GM23338 (cell line): Measurements from ENCODE around the gene MYOM1. TPM values are rescaled to one million over a fixed set of nuclear protein-coding genes. Genes with fewer than 3 reads are reported as not detected.

Experiments
- ATAC-seq: fragments of 200-7000 bp; cut with Tn5 transposase; 3 replicates; pipeline ENCODE4 v1.9.1; 2020
- DNase-seq: peaks from one replicate; pipeline ENCODE4 v3.0.0-alpha.2; 2015; ENCODE audit warnings: low spot score
- H2AFZ ChIP-seq: fragments of 200-600 bp; sonication (generic); 2 replicates; pipeline ENCODE4 v1.8.0; 2016; ENCODE audit warnings: antibody characterized with exemption, mild to moderate bottlenecking, moderate library complexity
- H3F3A ChIP-seq: fragments of 200-600 bp; sonication (generic); replicated peaks from 2 replicates; pipeline ENCODE4 v1.8.0; 2017; ENCODE audit warnings: antibody characterized with exemption, mixed run types, low read depth
- H3K27ac ChIP-seq: fragments of 200-600 bp; sonication (generic); 2 replicates; pipeline ENCODE4 v1.6.1; 2016; ENCODE audit warnings: low read depth
- H3K27me3 ChIP-seq: fragments of 200-600 bp; sonication (generic); 2 replicates; pipeline ENCODE4 v1.8.0; 2016; ENCODE audit warnings: mild to moderate bottlenecking, mixed run types, moderate library complexity; ENCODE audit not compliant: insufficient read depth
- H3K36me3 ChIP-seq: fragments of 200-600 bp; sonication (generic); 2 replicates; pipeline ENCODE4 v1.8.0; 2016; ENCODE audit warnings: mild to moderate bottlenecking; ENCODE audit not compliant: insufficient read depth
- H3K4me1 ChIP-seq: fragments of 200-600 bp; sonication (generic); 2 replicates; pipeline ENCODE4 v1.8.0; 2016; ENCODE audit warnings: mild to moderate bottlenecking, moderate library complexity; ENCODE audit not compliant: insufficient read depth
- H3K4me2 ChIP-seq: fragments of 200-600 bp; sonication (generic); 2 replicates; pipeline ENCODE4 v1.7.1; 2017; ENCODE audit warnings: mixed run types
- H3K4me3 ChIP-seq: fragments of 200-600 bp; sonication (generic); 2 replicates; pipeline ENCODE4 v1.6.1; 2016; ENCODE audit warnings: mixed run types
- H3K79me2 ChIP-seq: fragments of 200-600 bp; sonication (generic); replicated peaks from 2 replicates; pipeline ENCODE4 v1.8.0; 2017; ENCODE audit warnings: mild to moderate bottlenecking; ENCODE audit not compliant: insufficient read depth
- H3K9me2 ChIP-seq: fragments of 200-600 bp; sonication (generic); 2 replicates; pipeline ENCODE4 v1.8.0; 2017; ENCODE audit not compliant: insufficient read depth
- H4K20me1 ChIP-seq: fragments of 200-600 bp; sonication (generic); replicated peaks from 2 replicates; pipeline ENCODE4 v1.8.0; 2017; ENCODE audit warnings: mild to moderate bottlenecking; ENCODE audit not compliant: insufficient read depth
- H3K27ac Mint-ChIP-seq: 2 replicates; pipeline ENCODE4 v1.8.0; 2020; ENCODE audit warnings: inconsistent platforms, mild to moderate bottlenecking, moderate library complexity, mixed read lengths
- H3K27me3 Mint-ChIP-seq: 3 replicates; pipeline ENCODE4 v1.8.0; 2022; ENCODE audit warnings: low read depth, mild to moderate bottlenecking, moderate library complexity, mixed read lengths, inconsistent platforms; ENCODE audit not compliant: insufficient read depth, poor library complexity
- H3K36me3 Mint-ChIP-seq: 3 replicates; pipeline ENCODE4 v1.8.0; 2021; ENCODE audit warnings: low read depth, mild to moderate bottlenecking, inconsistent platforms, moderate library complexity, mixed read lengths
- H3K4me1 Mint-ChIP-seq: 3 replicates; pipeline ENCODE4 v1.8.0; 2020; ENCODE audit warnings: mild to moderate bottlenecking, inconsistent platforms, mixed read lengths
- H3K4me3 Mint-ChIP-seq: 3 replicates; pipeline ENCODE4 v1.8.0; 2021; ENCODE audit warnings: moderate library complexity, mild to moderate bottlenecking, inconsistent platforms, mixed read lengths
- H3K9me3 Mint-ChIP-seq: 3 replicates; pipeline ENCODE4 v1.8.0; 2020; ENCODE audit warnings: moderate library complexity, mild to moderate bottlenecking, inconsistent platforms, mixed read lengths
- CREB1 ChIP-seq: fragments of 250-450 bp; sonication (Bioruptor Pico); IDR thresholded peaks from 2 replicates; pipeline ENCODE4 v1.5.0; 2020; ENCODE audit warnings: low read depth, mild to moderate bottlenecking, moderate library complexity
- EZH2 ChIP-seq: fragments of 200-600 bp; sonication (generic); IDR thresholded peaks from one replicate; pipeline ENCODE4 v1.8.0; 2017; ENCODE audit warnings: antibody characterized with exemption, mild to moderate bottlenecking, low read depth; ENCODE audit not compliant: unreplicated experiment
- EZH2phosphoT487 ChIP-seq: fragments of 200-600 bp; sonication (generic); IDR thresholded peaks from one replicate; pipeline ENCODE4 v1.8.1; 2018; ENCODE audit warnings: antibody characterized with exemption; ENCODE audit not compliant: unreplicated experiment
- NANOG ChIP-seq: IDR thresholded peaks from 2 replicates; pipeline ENCODE4 v1.6.1; 2016; ENCODE audit warnings: antibody characterized with exemption, borderline replicate concordance
- STAT1 ChIP-seq: IDR thresholded peaks from one replicate; pipeline ENCODE4 v1.6.1; 2016; ENCODE audit warnings: antibody characterized with exemption; ENCODE audit not compliant: unreplicated experiment
- ZNF331 ChIP-seq: fragments of 250-450 bp; sonication (Bioruptor Pico); IDR thresholded peaks from 2 replicates; pipeline ENCODE4 v1.5.0; 2020; ENCODE audit warnings: low read depth, mild to moderate bottlenecking, moderate library complexity
- polyA plus RNA-seq: library from polyadenylated mRNA; unstranded; fragments of >200 nt; fragmentation: Nextera tagmentation; extraction: Ambion mirVana; gene quantifications from 2 replicates; pipeline ENCODE4 v1.2.1, GENCODE V29; 2016
- total RNA-seq: library from RNA; depleted of rRNA; stranded (reverse); fragments of >200 nt; shearing (Covaris generic); gene quantifications from 2 replicates; pipeline ENCODE4 v1.2.3, GENCODE V29; 2014
- TF ChIP-seq, protein P1 (sequence below), 2 experiments: fragments of 200-600 bp in 1 of 2; sonication (generic) in 1 of 2; conservative IDR thresholded peaks; 2 replicates each; pipeline versions ENCODE4 v1.5.1 to v1.6.1; 2016 to 2017; ENCODE audit warnings: antibody characterized with exemption in 2 of 2, low read depth in 2 of 2, mild to moderate bottlenecking in 2 of 2, moderate library complexity in 1 of 2
- TF ChIP-seq, protein P2 (sequence below): IDR thresholded peaks from one replicate; pipeline ENCODE4 v1.6.1; 2018; ENCODE audit warnings: antibody characterized with exemption; ENCODE audit not compliant: unreplicated experiment
- TF ChIP-seq, protein P3 (sequence below): fragments of 250-450 bp; sonication (Bioruptor Pico); IDR thresholded peaks from 2 replicates; pipeline ENCODE4 v1.5.0; 2020; ENCODE audit warnings: mild to moderate bottlenecking, moderate library complexity

MYOM1 gene
- total and polyA plus RNA-seq, 2 experiments from 2014 or later = 0.27 to 0.38 TPM

DNA sequence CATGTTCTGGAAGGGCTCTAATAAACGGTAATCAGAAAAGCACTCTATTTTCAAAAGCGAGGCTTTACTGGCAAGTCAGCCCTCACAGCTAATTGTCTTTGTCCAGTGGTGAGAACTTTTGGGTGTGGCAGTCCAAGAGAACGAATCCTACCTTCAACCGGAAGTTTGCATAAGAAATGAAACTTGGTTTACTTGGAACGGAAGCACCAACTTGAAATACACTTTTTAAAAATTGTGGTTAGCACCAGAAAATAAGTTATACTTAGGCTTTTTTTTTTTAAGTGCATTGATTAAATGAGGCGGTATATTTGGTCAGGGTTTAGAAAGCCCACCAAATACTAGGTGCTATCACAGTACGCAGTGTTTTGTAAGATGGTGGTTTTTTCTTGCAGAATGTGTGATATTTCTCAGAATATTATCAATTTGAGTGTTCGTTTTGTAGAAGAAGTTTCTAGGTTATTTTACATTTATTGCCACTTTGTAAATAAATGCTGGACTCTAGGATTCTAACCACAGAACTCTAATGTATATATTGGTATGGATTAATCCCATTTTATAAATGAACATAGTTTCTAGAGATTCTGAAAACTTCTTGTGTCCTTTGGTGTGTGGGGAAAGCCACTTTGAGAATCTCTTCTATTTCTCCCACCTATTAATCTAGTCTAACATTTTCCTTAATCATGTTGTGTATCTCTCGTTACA lies 29.0 kb upstream of the MYOM1 start:
- peak overlapping the region; percentile 91 for H3K4me3 Mint-ChIP-seq
- TF ChIP-seq ZNF331 (CRISPR knock-in tag) (no peak), STAT1 (no peak), EZH2 (no peak), NANOG (no peak), CREB1 (CRISPR knock-in tag) (no peak), EZH2phosphoT487 (no peak)
- TF ChIP-seq, protein P1, sequence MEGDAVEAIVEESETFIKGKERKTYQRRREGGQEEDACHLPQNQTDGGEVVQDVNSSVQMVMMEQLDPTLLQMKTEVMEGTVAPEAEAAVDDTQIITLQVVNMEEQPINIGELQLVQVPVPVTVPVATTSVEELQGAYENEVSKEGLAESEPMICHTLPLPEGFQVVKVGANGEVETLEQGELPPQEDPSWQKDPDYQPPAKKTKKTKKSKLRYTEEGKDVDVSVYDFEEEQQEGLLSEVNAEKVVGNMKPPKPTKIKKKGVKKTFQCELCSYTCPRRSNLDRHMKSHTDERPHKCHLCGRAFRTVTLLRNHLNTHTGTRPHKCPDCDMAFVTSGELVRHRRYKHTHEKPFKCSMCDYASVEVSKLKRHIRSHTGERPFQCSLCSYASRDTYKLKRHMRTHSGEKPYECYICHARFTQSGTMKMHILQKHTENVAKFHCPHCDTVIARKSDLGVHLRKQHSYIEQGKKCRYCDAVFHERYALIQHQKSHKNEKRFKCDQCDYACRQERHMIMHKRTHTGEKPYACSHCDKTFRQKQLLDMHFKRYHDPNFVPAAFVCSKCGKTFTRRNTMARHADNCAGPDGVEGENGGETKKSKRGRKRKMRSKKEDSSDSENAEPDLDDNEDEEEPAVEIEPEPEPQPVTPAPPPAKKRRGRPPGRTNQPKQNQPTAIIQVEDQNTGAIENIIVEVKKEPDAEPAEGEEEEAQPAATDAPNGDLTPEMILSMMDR (conservative IDR thresholded peaks at IDR 0.05; ENCODE audit: low read depth in 2 of 2) = no peak
- TF ChIP-seq, protein P2, sequence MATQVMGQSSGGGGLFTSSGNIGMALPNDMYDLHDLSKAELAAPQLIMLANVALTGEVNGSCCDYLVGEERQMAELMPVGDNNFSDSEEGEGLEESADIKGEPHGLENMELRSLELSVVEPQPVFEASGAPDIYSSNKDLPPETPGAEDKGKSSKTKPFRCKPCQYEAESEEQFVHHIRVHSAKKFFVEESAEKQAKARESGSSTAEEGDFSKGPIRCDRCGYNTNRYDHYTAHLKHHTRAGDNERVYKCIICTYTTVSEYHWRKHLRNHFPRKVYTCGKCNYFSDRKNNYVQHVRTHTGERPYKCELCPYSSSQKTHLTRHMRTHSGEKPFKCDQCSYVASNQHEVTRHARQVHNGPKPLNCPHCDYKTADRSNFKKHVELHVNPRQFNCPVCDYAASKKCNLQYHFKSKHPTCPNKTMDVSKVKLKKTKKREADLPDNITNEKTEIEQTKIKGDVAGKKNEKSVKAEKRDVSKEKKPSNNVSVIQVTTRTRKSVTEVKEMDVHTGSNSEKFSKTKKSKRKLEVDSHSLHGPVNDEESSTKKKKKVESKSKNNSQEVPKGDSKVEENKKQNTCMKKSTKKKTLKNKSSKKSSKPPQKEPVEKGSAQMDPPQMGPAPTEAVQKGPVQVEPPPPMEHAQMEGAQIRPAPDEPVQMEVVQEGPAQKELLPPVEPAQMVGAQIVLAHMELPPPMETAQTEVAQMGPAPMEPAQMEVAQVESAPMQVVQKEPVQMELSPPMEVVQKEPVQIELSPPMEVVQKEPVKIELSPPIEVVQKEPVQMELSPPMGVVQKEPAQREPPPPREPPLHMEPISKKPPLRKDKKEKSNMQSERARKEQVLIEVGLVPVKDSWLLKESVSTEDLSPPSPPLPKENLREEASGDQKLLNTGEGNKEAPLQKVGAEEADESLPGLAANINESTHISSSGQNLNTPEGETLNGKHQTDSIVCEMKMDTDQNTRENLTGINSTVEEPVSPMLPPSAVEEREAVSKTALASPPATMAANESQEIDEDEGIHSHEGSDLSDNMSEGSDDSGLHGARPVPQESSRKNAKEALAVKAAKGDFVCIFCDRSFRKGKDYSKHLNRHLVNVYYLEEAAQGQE = no peak
- TF ChIP-seq, protein P3, sequence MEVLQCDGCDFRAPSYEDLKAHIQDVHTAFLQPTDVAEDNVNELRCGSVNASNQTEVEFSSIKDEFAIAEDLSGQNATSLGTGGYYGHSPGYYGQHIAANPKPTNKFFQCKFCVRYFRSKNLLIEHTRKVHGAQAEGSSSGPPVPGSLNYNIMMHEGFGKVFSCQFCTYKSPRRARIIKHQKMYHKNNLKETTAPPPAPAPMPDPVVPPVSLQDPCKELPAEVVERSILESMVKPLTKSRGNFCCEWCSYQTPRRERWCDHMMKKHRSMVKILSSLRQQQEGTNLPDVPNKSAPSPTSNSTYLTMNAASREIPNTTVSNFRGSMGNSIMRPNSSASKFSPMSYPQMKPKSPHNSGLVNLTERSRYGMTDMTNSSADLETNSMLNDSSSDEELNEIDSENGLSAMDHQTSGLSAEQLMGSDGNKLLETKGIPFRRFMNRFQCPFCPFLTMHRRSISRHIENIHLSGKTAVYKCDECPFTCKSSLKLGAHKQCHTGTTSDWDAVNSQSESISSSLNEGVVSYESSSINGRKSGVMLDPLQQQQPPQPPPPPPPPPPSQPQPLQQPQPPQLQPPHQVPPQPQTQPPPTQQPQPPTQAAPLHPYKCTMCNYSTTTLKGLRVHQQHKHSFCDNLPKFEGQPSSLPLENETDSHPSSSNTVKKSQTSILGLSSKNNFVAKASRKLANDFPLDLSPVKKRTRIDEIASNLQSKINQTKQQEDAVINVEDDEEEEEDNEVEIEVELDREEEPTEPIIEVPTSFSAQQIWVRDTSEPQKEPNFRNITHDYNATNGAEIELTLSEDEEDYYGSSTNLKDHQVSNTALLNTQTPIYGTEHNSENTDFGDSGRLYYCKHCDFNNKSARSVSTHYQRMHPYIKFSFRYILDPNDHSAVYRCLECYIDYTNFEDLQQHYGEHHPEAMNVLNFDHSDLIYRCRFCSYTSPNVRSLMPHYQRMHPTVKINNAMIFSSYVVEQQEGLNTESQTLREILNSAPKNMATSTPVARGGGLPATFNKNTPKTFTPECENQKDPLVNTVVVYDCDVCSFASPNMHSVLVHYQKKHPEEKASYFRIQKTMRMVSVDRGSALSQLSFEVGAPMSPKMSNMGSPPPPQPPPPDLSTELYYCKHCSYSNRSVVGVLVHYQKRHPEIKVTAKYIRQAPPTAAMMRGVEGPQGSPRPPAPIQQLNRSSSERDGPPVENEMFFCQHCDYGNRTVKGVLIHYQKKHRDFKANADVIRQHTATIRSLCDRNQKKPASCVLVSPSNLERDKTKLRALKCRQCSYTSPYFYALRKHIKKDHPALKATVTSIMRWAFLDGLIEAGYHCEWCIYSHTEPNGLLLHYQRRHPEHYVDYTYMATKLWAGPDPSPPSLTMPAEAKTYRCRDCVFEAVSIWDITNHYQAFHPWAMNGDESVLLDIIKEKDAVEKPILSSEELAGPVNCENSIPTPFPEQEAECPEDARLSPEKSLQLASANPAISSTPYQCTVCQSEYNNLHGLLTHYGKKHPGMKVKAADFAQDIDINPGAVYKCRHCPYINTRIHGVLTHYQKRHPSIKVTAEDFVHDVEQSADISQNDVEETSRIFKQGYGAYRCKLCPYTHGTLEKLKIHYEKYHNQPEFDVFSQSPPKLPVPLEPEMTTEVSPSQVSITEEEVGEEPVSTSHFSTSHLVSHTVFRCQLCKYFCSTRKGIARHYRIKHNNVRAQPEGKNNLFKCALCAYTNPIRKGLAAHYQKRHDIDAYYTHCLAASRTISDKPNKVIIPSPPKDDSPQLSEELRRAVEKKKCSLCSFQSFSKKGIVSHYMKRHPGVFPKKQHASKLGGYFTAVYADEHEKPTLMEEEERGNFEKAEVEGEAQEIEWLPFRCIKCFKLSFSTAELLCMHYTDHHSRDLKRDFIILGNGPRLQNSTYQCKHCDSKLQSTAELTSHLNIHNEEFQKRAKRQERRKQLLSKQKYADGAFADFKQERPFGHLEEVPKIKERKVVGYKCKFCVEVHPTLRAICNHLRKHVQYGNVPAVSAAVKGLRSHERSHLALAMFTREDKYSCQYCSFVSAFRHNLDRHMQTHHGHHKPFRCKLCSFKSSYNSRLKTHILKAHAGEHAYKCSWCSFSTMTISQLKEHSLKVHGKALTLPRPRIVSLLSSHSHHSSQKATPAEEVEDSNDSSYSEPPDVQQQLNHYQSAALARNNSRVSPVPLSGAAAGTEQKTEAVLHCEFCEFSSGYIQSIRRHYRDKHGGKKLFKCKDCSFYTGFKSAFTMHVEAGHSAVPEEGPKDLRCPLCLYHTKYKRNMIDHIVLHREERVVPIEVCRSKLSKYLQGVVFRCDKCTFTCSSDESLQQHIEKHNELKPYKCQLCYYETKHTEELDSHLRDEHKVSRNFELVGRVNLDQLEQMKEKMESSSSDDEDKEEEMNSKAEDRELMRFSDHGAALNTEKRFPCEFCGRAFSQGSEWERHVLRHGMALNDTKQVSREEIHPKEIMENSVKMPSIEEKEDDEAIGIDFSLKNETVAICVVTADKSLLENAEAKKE (CRISPR knock-in tag) = no peak

More for the DNA sequence above, 29.0 kb upstream of the MYOM1 start:
- H3K36me3 ChIP-seq = peaks cover 10% of the 10 kb centered on the region
- peaks cover 17% of the 10 kb centered on the region; the same call in 1 of the 2 replicates for H4K20me1 ChIP-seq
- H3K27me3 ChIP-seq = no peaks in the 10 kb centered on the region
- H3K4me1 ChIP-seq = peaks cover 22% of the 10 kb centered on the region
- H3K79me2 ChIP-seq = peaks cover 61% of the 10 kb centered on the region
- Mint-ChIP-seq H3K27me3 (peaks cover 10% of the 10 kb centered on the region), H3K27ac (peak overlapping the region; percentile 100; the same call in 1 of the 2 replicates), H3K36me3 (peaks cover 25% of the 10 kb centered on the region), H3K9me3 (no peaks in the 10 kb centered on the region; the same call in 2 of the 3 replicates), H3K4me1 (peaks cover 22% of the 10 kb centered on the region; the same call in 2 of the 3 replicates)
- no peak for DNase-seq
- peak overlapping the region; percentile 80 for H3K4me2 ChIP-seq
- no peak for ATAC-seq
- peak overlapping the region; percentile 1; the same call in 1 of the 2 replicates for H3K27ac ChIP-seq
- 0 out of 2 replicates have a peak, but pooled peaks cover 6% of the 10 kb centered on the region for H3F3A ChIP-seq
- H3K9me2 ChIP-seq = no peaks in the 10 kb centered on the region
- no peak overlapping the region for H2AFZ ChIP-seq
- H3K4me3 ChIP-seq = peak overlapping the region; percentile 75
